ENCODE measurements around the gene LYPD6B.

GRCh38 chr2:149261692-149262091, 223.2 kb downstream of the LYPD6B start:
- no peak for TF ChIP-seq EGR1 (IDR thresholded peaks at IDR 0.05; ENCODE audit: low read depth)
- no peak for TF ChIP-seq CTCF (IDR thresholded peaks at IDR 0.05 in 2 of 3, conservative IDR thresholded peaks at IDR 0.05 in 1 of 3; ENCODE audit: borderline replicate concordance in 1 of 3, insufficient read depth in 1 of 3, low read depth in 2 of 3, low read length in 2 of 3)
- TF ChIP-seq YY1 (IDR thresholded peaks at IDR 0.05; ENCODE audit: extremely low read depth, insufficient replicate concordance, low read depth, low read length) = no peak
- TF ChIP-seq EZH2 (IDR thresholded peaks at IDR 0.05) = no peak
- no peak for TF ChIP-seq ATF3 (IDR thresholded peaks at IDR 0.05)
- no peak for TF ChIP-seq EZH2phosphoT487 (IDR thresholded peaks at IDR 0.05; ENCODE audit: borderline replicate concordance)
- TF ChIP-seq SP1 (IDR thresholded peaks at IDR 0.05; ENCODE audit: low read depth) = no peak
- no peak for TF ChIP-seq ZNF274 (IDR thresholded peaks at IDR 0.05; ENCODE audit: low read depth, low read length)
- no peak for TF ChIP-seq POLR2A (IDR thresholded peaks at IDR 0.05; ENCODE audit: borderline replicate concordance, extremely low read depth, insufficient read depth, insufficient read length)
- TF ChIP-seq JUND (IDR thresholded peaks at IDR 0.05) = no peak
- no peak for TF ChIP-seq ELF1 (IDR thresholded peaks at IDR 0.05; ENCODE audit: borderline replicate concordance, low read depth)
- TF ChIP-seq REST (IDR thresholded peaks at IDR 0.05; ENCODE audit: low read depth) = no peak
- TF ChIP-seq RAD21 (IDR thresholded peaks at IDR 0.05; ENCODE audit: low read depth) = no peak
